GM06990 (cell line): ENCODE measurements around the gene IFT74.
A peak's percentile ranks its signal among the peaks of the same experiment; 100 is the strongest.

Source experiments
- DNase-seq: peaks from one replicate; pipeline ENCODE4 v3.0.0-alpha.2; 2011; ENCODE audit not compliant: insufficient read length; ENCODE audit errors: extremely low read depth
- H3K27me3 ChIP-seq: replicated peaks from 2 replicates; pipeline ENCODE4 v1.6.0; 2011; ENCODE audit warnings: low read length; ENCODE audit not compliant: control insufficient read depth, insufficient read depth
- H3K36me3 ChIP-seq: 2 replicates; pipeline ENCODE4 v1.5.1; 2011; ENCODE audit warnings: low read length; ENCODE audit not compliant: control insufficient read depth, insufficient read depth
- H3K4me3 ChIP-seq: replicated peaks from 2 replicates; pipeline ENCODE4 v1.5.1; 2011; ENCODE audit warnings: low read depth, mild to moderate bottlenecking, control low read depth, low read length
- CTCF ChIP-seq: IDR thresholded peaks from 2 replicates; pipeline ENCODE4 v1.5.1; 2011; ENCODE audit warnings: low read length, control low read depth, mild to moderate bottlenecking, inconsistent platforms; ENCODE audit not compliant: insufficient read depth, poor library complexity, severe bottlenecking

Gene IFT74

GRCh38 chr9:27005491-27005890 lies 49.3 kb downstream of the IFT74 start, which contains the start of gene LRRC19:
Gene LRRC19, minus strand, starts transcription at chr9:27005672. Its CDS starts 5,978 bp downstream, at chr9:26999694.
- no peak for TF ChIP-seq CTCF
- no peak for DNase-seq
- Histone ChIP-seq H3K27me3 (no peaks in the 10 kb centered on the region), H3K36me3 (no peaks in the 10 kb centered on the region), H3K4me3 (no peak within 1 kb of the TSS)

GRCh38 chr9:27019589-27019988 lies 63.4 kb downstream of the IFT74 start:
- no peaks in the 10 kb centered on the region; the same call in 1 of the 2 replicates for H3K36me3 ChIP-seq
- no peak for TF ChIP-seq CTCF
- no peaks in the 10 kb centered on the region for H3K27me3 ChIP-seq
- no peak for DNase-seq
- no peak overlapping the region for H3K4me3 ChIP-seq

GRCh38 chr9:27022920-27023319 lies 66.7 kb downstream of the IFT74 start:
- no peaks in the 10 kb centered on the region for H3K27me3 ChIP-seq

GRCh38 chr9:27029186-27029585 lies 73.0 kb downstream of the IFT74 start:
- H3K36me3 ChIP-seq = no peaks in the 10 kb centered on the region
- H3K27me3 ChIP-seq = no peaks in the 10 kb centered on the region
- TF ChIP-seq CTCF = no peak
- DNase-seq = no peak
- no peak overlapping the region for H3K4me3 ChIP-seq

More at GRCh38 chr9:27022920-27023319, 66.7 kb downstream of the IFT74 start:
- no peak for DNase-seq
- Histone ChIP-seq H3K4me3 (no peak overlapping the region), H3K36me3 (no peaks in the 10 kb centered on the region; the same call in 1 of the 2 replicates)
- TF ChIP-seq CTCF = no peak

- H3K4me3 ChIP-seq = no peak overlapping the region
- H3K27me3 ChIP-seq = no peaks in the 10 kb centered on the region
- peak; percentile 68 for TF ChIP-seq CTCF
- DNase-seq = peak; percentile 14
- no peaks in the 10 kb centered on the region for H3K36me3 ChIP-seq
Measured at GRCh38 chr9:27033815-27034403, 77.7 kb downstream of the IFT74 start.

- no peak for DNase-seq
- TF ChIP-seq CTCF = no peak
- Histone ChIP-seq H3K4me3 (no peak overlapping the region), H3K27me3 (no peaks in the 10 kb centered on the region), H3K36me3 (no peaks in the 10 kb centered on the region)
Measured at GRCh38 chr9:27037499-27037898, 81.3 kb downstream of the IFT74 start.
